GM19025 (cell line): ENCODE measurements around the gene TYMP.

Source experiments
- ATAC-seq: cut with Tn5 transposase; IDR thresholded peaks from one replicate; pipeline ENCODE4 v1.9.1; 2021; ENCODE audit warnings: mild to moderate bottlenecking, low read depth, moderate library complexity; ENCODE audit not compliant: unreplicated experiment

Gene TYMP

GRCh38 chr22:50529897-50530579 is at the start of gene TYMP:
Gene TYMP, minus strand, starts transcription at chr22:50530012. Its CDS starts 303 bp downstream, at chr22:50529709.
- peak; percentile 28 for ATAC-seq

GRCh38 chr22:50578776-50579310 is 49.0 kb upstream of the TYMP start:
- ATAC-seq = no peak

GRCh38 chr22:50577987-50578775 is 48.4 kb upstream of the TYMP start, which contains the start of gene CPT1B:
Gene CPT1B, minus strand, starts transcription at chr22:50578427. Its CDS starts 512 bp downstream, at chr22:50577915.
- no peak for ATAC-seq

GRCh38 chr22:50577697-50577986 is 47.8 kb upstream of the TYMP start:
- ATAC-seq = no peak

GRCh38 chr22:50576806-50577696 is 47.2 kb upstream of the TYMP start:
- no peak for ATAC-seq

- ATAC-seq = no peak
Measured at GRCh38 chr22:50576070-50576469, 46.3 kb upstream of the TYMP start.

- no peak for ATAC-seq
Measured at GRCh38 chr22:50575426-50575941, 45.7 kb upstream of the TYMP start.

- no peak for ATAC-seq
Measured at GRCh38 chr22:50574383-50574755, 44.6 kb upstream of the TYMP start.

GRCh38 chr22:50573491-50574382 is 43.9 kb upstream of the TYMP start:
- ATAC-seq = no peak

GRCh38 chr22:50572965-50573364 is 43.2 kb upstream of the TYMP start:
- ATAC-seq = no peak

GRCh38 chr22:50571264-50572175 is 41.7 kb upstream of the TYMP start:
- no peak for ATAC-seq

GRCh38 chr22:50570861-50571260 is 41.0 kb upstream of the TYMP start:
- no peak for ATAC-seq

GRCh38 chr22:50569896-50570535 is 40.2 kb upstream of the TYMP start:
- no peak for ATAC-seq

- ATAC-seq = no peak
Measured at GRCh38 chr22:50569041-50569459, 39.2 kb upstream of the TYMP start.

- ATAC-seq = no peak
Measured at GRCh38 chr22:50568626-50569025, 38.8 kb upstream of the TYMP start.

GRCh38 chr22:50567721-50568252 is 38.0 kb upstream of the TYMP start:
- ATAC-seq = no peak

- no peak for ATAC-seq
Measured at GRCh38 chr22:50564289-50564688, 34.5 kb upstream of the TYMP start.
